ENCODE data around the gene GATAD1.
"Not testable (repeated sequence)": the region's sequence is repeated elsewhere in the genome, so short reads cannot be mapped to it uniquely, and the experiment has no call there.

GATAD1 gene

GRCh38 chr7:92447345-92448204 lies at the start of gene GATAD1:
Gene GATAD1, plus strand, starts transcription at chr7:92447482. Its CDS starts 248 bp downstream, at chr7:92447730.
- DNase-seq, result peak; percentile 83

- no peak for DNase-seq
Measured at GRCh38 chr7:92397542-92397941, 49.7 kb upstream of the GATAD1 start.

- DNase-seq, result no peak
Measured at GRCh38 chr7:92400013-92400412, 47.3 kb upstream of the GATAD1 start.

GRCh38 chr7:92402920-92403759 lies 44.1 kb upstream of the GATAD1 start:
- no peak for DNase-seq

GRCh38 chr7:92403760-92404074 lies 43.6 kb upstream of the GATAD1 start:
- no peak for DNase-seq

- DNase-seq, result peak; percentile 26
Measured at GRCh38 chr7:92404170-92404614, 43.1 kb upstream of the GATAD1 start.

GRCh38 chr7:92409357-92409756 lies 37.9 kb upstream of the GATAD1 start:
- no peak for DNase-seq

GRCh38 chr7:92410162-92410561 lies 37.1 kb upstream of the GATAD1 start:
- DNase-seq, result not testable (repeated sequence)

GRCh38 chr7:92412745-92413144 lies 34.5 kb upstream of the GATAD1 start:
- no peak for DNase-seq

GRCh38 chr7:92413550-92413949 lies 33.7 kb upstream of the GATAD1 start:
- no peak for DNase-seq

- no peak for DNase-seq
Measured at GRCh38 chr7:92415225-92415624, 32.1 kb upstream of the GATAD1 start.

GRCh38 chr7:92417913-92418312 lies 29.4 kb upstream of the GATAD1 start:
- DNase-seq, result no peak

GRCh38 chr7:92421676-92422435 lies 25.4 kb upstream of the GATAD1 start:
- DNase-seq, result no peak

- DNase-seq, result no peak
Measured at GRCh38 chr7:92422926-92423325, 24.4 kb upstream of the GATAD1 start.

- DNase-seq, result no peak
Measured at GRCh38 chr7:92423710-92424131, 23.6 kb upstream of the GATAD1 start.

GRCh38 chr7:92425311-92425947 lies 21.9 kb upstream of the GATAD1 start:
- DNase-seq, result no peak

GRCh38 chr7:92427193-92427592 lies 20.1 kb upstream of the GATAD1 start:
- no peak for DNase-seq

- DNase-seq, result no peak
Measured at GRCh38 chr7:92432299-92432946, 14.9 kb upstream of the GATAD1 start.

- no peak for DNase-seq
Measured at GRCh38 chr7:92433019-92433418, 14.3 kb upstream of the GATAD1 start.

- no peak for DNase-seq
Measured at GRCh38 chr7:92435542-92435941, 11.7 kb upstream of the GATAD1 start.

- DNase-seq, result no peak
Measured at GRCh38 chr7:92436612-92437445, 10.5 kb upstream of the GATAD1 start.
